MM.1S (cell line): ENCODE measurements around the gene PPP1R14C.

Experiments
- DNase-seq: peaks from one replicate; pipeline ENCODE4 v3.0.0-alpha.2; 2015
- H2AFZ ChIP-seq: fragments of 300-600 bp; sonication (generic); 2 replicates; pipeline ENCODE4 v1.6.0; 2016; ENCODE audit warnings: antibody characterized with exemption, low read length
- H3F3A ChIP-seq: fragments of 300-600 bp; sonication (generic); 2 replicates; pipeline ENCODE4 v1.6.1; 2016; ENCODE audit warnings: mild to moderate bottlenecking, antibody characterized with exemption, low read length, moderate library complexity, mixed read lengths; ENCODE audit not compliant: insufficient read depth
- H3K27ac ChIP-seq: fragments of 300-600 bp; sonication (generic); 2 replicates; pipeline ENCODE4 v1.5.1; 2016; ENCODE audit warnings: mild to moderate bottlenecking, low read length
- H3K27me3 ChIP-seq: fragments of 300-600 bp; sonication (generic); replicated peaks from 2 replicates; pipeline ENCODE4 v1.6.0; 2016; ENCODE audit warnings: low read length; ENCODE audit not compliant: insufficient read depth
- H3K36me3 ChIP-seq: fragments of 300-600 bp; sonication (generic); replicated peaks from 2 replicates; pipeline ENCODE4 v1.6.1; 2016; ENCODE audit warnings: mild to moderate bottlenecking, low read length, mixed read lengths; ENCODE audit not compliant: insufficient read depth
- H3K4me1 ChIP-seq: fragments of 300-600 bp; sonication (generic); 2 replicates; pipeline ENCODE4 v1.6.1; 2016; ENCODE audit warnings: low read length, mixed read lengths
- H3K4me2 ChIP-seq: fragments of 300-600 bp; sonication (generic); 2 replicates; pipeline ENCODE4 v1.6.0; 2016; ENCODE audit warnings: low read depth, low read length
- H3K4me3 ChIP-seq: fragments of 300-600 bp; sonication (generic); 2 replicates; pipeline ENCODE4 v1.5.1; 2016; ENCODE audit warnings: low read length, mixed read lengths
- H3K79me2 ChIP-seq: fragments of 300-600 bp; sonication (generic); 2 replicates; pipeline ENCODE4 v1.6.1; 2016; ENCODE audit warnings: mixed run types, low read length, mixed read lengths
- H3K9ac ChIP-seq: fragments of 300-600 bp; sonication (generic); 2 replicates; pipeline ENCODE4 v1.6.1; 2016; ENCODE audit warnings: low read length, mixed read lengths
- H3K9me2 ChIP-seq: fragments of 300-600 bp; sonication (generic); replicated peaks from 2 replicates; pipeline ENCODE4 v1.6.1; 2016; ENCODE audit warnings: mild to moderate bottlenecking, low read length, mixed read lengths; ENCODE audit not compliant: insufficient read depth
- H3K9me3 ChIP-seq: fragments of 300-600 bp; sonication (generic); replicated peaks from 2 replicates; pipeline ENCODE4 v1.6.1; 2016; ENCODE audit warnings: mild to moderate bottlenecking, low read length, mixed read lengths; ENCODE audit not compliant: insufficient read depth
- H4K20me1 ChIP-seq: fragments of 300-600 bp; sonication (generic); 2 replicates; pipeline ENCODE4 v1.6.1; 2016; ENCODE audit warnings: mild to moderate bottlenecking, low read length, moderate library complexity, mixed read lengths; ENCODE audit not compliant: insufficient read depth
- CTCF ChIP-seq: fragments of 300-600 bp; sonication (generic); IDR thresholded peaks from 2 replicates; pipeline ENCODE4 v1.5.1; 2016; ENCODE audit warnings: antibody characterized with exemption, low read length, mixed read lengths
- EZH2 ChIP-seq: fragments of 300-600 bp; sonication (generic); optimal IDR thresholded peaks from 2 replicates; pipeline ENCODE3; 2017; ENCODE audit warnings: low read depth, mild to moderate bottlenecking, antibody characterized with exemption, low read length, mixed read lengths
- EZH2phosphoT487 ChIP-seq: fragments of 300-600 bp; sonication (generic); IDR thresholded peaks from 2 replicates; pipeline ENCODE4 v1.6.1; 2018; ENCODE audit warnings: antibody characterized with exemption, low read length

PPP1R14C gene

GRCh38 chr6:150202404-150202803 is 59.6 kb downstream of the PPP1R14C start:
- TF ChIP-seq EZH2phosphoT487 (no peak), EZH2 (no peak), CTCF (no peak)
- Histone ChIP-seq H3K4me1 (no peaks in the 10 kb centered on the region), H3K27me3 (no peaks in the 10 kb centered on the region), H3K9me2 (no peaks in the 10 kb centered on the region), H3K36me3 (no peaks in the 10 kb centered on the region), H3K27ac (no peak overlapping the region), H4K20me1 (no peaks in the 10 kb centered on the region), H3K9me3 (no peaks in the 10 kb centered on the region), H3K9ac (no peak overlapping the region), H3K79me2 (no peaks in the 10 kb centered on the region), H3K4me2 (no peak overlapping the region), H3K4me3 (no peak overlapping the region), H3F3A (no peaks in the 10 kb centered on the region), H2AFZ (no peak overlapping the region)
- DNase-seq, result no peak

- Histone ChIP-seq H2AFZ (no peak overlapping the region), H3K4me2 (no peak overlapping the region), H3F3A (no peaks in the 10 kb centered on the region), H3K36me3 (no peaks in the 10 kb centered on the region), H4K20me1 (no peaks in the 10 kb centered on the region), H3K9me3 (no peaks in the 10 kb centered on the region), H3K27me3 (no peaks in the 10 kb centered on the region), H3K9ac (no peak overlapping the region), H3K27ac (no peak overlapping the region), H3K4me3 (no peak overlapping the region), H3K4me1 (no peaks in the 10 kb centered on the region), H3K79me2 (no peaks in the 10 kb centered on the region), H3K9me2 (no peaks in the 10 kb centered on the region)
- TF ChIP-seq EZH2, result no peak
- no peak for DNase-seq
Observed at GRCh38 chr6:150202934-150203333, 60.1 kb downstream of the PPP1R14C start.

GRCh38 chr6:150203378-150203777 is 60.5 kb downstream of the PPP1R14C start:
- Histone ChIP-seq H4K20me1 (no peaks in the 10 kb centered on the region), H3K9me2 (no peaks in the 10 kb centered on the region), H3K4me3 (no peak overlapping the region), H2AFZ (no peak overlapping the region), H3K9ac (no peak overlapping the region), H3K4me1 (no peaks in the 10 kb centered on the region), H3K27ac (no peak overlapping the region), H3K27me3 (no peaks in the 10 kb centered on the region), H3K9me3 (no peaks in the 10 kb centered on the region), H3K79me2 (no peaks in the 10 kb centered on the region), H3F3A (no peaks in the 10 kb centered on the region), H3K36me3 (no peaks in the 10 kb centered on the region), H3K4me2 (no peak overlapping the region)
- TF ChIP-seq EZH2phosphoT487 (no peak), EZH2 (no peak), CTCF (no peak)
- no peak for DNase-seq

GRCh38 chr6:150203871-150204545 is 61.2 kb downstream of the PPP1R14C start:
- H2AFZ ChIP-seq, result no peak overlapping the region
- no peaks in the 10 kb centered on the region for H3K4me1 ChIP-seq
- no peak for DNase-seq
- H3K36me3 ChIP-seq, result no peaks in the 10 kb centered on the region
- no peak overlapping the region for H3K9ac ChIP-seq
- no peaks in the 10 kb centered on the region for H3F3A ChIP-seq
- H3K4me2 ChIP-seq, result no peak overlapping the region
- no peaks in the 10 kb centered on the region for H4K20me1 ChIP-seq
- H3K27me3 ChIP-seq, result no peaks in the 10 kb centered on the region
- no peak overlapping the region for H3K4me3 ChIP-seq
- H3K9me3 ChIP-seq, result no peaks in the 10 kb centered on the region
- no peaks in the 10 kb centered on the region for H3K9me2 ChIP-seq
- TF ChIP-seq EZH2phosphoT487 (no peak), CTCF (no peak), EZH2 (no peak)
- no peaks in the 10 kb centered on the region for H3K79me2 ChIP-seq
- no peak overlapping the region for H3K27ac ChIP-seq
